Measurements from ENCODE around the gene SERTAD1. TPM values are rescaled to one million over a fixed set of nuclear protein-coding genes. Genes with fewer than 3 reads are reported as not detected.

SERTAD1 gene
- total and polyA plus RNA-seq, 7 donors = 10.5 to 88.7 (median 17.5) TPM

DNA sequence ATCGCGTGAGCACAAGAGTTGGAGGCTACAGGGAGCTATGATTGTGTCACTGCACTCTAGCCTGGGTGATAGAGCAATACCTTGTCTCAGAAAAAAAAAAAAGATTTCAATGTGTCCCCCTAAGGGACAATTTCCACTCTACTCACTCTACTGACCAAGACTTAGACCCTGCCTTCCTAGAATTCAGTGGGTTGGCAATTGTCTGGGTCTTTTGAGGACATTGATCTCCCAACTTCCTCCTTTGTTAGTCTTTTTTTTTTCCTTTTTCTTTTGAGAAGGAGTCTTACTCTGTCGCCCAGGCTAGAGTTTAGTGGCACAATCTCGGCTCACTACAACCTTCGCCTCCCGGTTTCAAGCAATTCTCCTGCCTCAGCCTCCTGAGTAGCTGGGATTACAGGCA lies 43.2 kb upstream of the SERTAD1 start:
- no peak for ATAC-seq
- no peak overlapping the region for H3K4me3 ChIP-seq
- intact Hi-C loops (cut with DNase I) = loop anchor here in 1 of 2 donors (5.0 kb wide), 1 partner anchor 128 kb away; no protein-coding TSS in a partner anchor
- TF ChIP-seq, protein P1, sequence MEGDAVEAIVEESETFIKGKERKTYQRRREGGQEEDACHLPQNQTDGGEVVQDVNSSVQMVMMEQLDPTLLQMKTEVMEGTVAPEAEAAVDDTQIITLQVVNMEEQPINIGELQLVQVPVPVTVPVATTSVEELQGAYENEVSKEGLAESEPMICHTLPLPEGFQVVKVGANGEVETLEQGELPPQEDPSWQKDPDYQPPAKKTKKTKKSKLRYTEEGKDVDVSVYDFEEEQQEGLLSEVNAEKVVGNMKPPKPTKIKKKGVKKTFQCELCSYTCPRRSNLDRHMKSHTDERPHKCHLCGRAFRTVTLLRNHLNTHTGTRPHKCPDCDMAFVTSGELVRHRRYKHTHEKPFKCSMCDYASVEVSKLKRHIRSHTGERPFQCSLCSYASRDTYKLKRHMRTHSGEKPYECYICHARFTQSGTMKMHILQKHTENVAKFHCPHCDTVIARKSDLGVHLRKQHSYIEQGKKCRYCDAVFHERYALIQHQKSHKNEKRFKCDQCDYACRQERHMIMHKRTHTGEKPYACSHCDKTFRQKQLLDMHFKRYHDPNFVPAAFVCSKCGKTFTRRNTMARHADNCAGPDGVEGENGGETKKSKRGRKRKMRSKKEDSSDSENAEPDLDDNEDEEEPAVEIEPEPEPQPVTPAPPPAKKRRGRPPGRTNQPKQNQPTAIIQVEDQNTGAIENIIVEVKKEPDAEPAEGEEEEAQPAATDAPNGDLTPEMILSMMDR (IDR thresholded peaks at IDR 0.05) = no peak
- WGBS, 3 donors = 91 to 93% (median 93%) methylated on average over 6 of the region's 6 CpGs
- H3K9me3 ChIP-seq = no peaks in the 10 kb centered on the region
- H3K36me3 ChIP-seq (ENCODE audit: insufficient read depth in 1 of 2, low read depth in 1 of 2) = no peaks in the 10 kb centered on the region
- H3K27me3 ChIP-seq (ENCODE audit: insufficient read depth in 3 of 3, low read length in 2 of 3) = no peaks in the 10 kb centered on the region
- no peak for DNase-seq
- H3K4me1 ChIP-seq = peaks cover 6% of the 10 kb centered on the region
- no peak overlapping the region for H3K27ac ChIP-seq

DNA sequence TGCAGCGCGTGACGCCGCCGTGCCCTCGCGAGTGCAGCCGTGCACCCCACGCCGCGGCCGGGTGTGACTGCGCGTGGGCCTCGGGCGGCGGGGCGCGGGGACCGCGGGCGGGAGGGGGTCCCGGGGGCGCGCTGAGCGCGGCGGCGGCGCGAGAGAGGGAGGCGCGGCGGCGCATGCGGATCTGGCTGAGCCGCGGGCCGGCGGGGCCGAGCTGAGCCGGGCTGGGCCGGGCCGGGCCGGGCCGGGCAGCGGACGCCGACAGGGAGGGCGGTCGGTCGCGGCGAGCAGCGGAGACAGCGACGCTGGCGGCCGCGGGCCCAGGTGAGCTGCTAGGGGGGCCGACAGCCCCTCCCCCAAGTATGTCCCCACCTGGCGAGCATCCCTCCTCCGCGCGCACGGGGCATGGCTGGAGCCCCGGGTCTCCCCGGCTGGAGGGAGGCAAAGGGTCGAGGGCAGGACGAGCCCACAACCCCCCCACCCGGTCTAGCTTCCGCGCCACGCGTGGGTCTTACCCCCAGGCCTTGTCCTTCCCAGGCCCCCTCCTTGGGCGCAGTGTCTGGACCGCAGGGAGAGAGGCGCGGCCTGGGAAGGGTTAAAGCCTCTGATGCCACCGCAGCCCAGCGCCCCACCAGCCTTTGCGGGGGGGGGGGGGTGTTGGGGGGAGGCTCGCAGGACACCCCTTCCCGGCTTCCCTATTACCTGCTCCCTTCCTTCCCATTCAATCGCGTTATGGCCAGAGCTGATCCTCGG lies 41.4 kb upstream of the SERTAD1 start, which contains the start of gene SPTBN4:
Gene SPTBN4, plus strand, starts transcription at position 17 of the 750 bp plus-strand sequence. CDS start 5,621 bp downstream, outside the sequence.
- no peaks in the 10 kb centered on the region for H3K9me3 ChIP-seq
- H3K36me3 ChIP-seq (ENCODE audit: insufficient read depth in 1 of 2, low read depth in 1 of 2) = no peaks in the 10 kb centered on the region
- H3K27me3 ChIP-seq (ENCODE audit: insufficient read depth in 3 of 3, low read length in 2 of 3) = no peaks in the 10 kb centered on the region
- peak in 1 of 2 donors; percentile 62 for DNase-seq
- 5 to 18% (median 18%) methylated on average over 14 to 87 of the region's 87 CpGs for WGBS, 3 donors
- peak within 1 kb of the TSS; percentile 94 for H3K27ac ChIP-seq
- no peak for ATAC-seq
- peak within 1 kb of the TSS; percentile 85 for H3K4me3 ChIP-seq
- intact Hi-C loops (cut with DNase I) = loop anchor here in 1 of 2 donors (5.0 kb wide), 1 partner anchor 130 kb away; no protein-coding TSS in a partner anchor
- peaks cover 12% of the 10 kb centered on the region for H3K4me1 ChIP-seq
- TF ChIP-seq, protein P1 (IDR thresholded peaks at IDR 0.05) = no peak

- 7 to 12% (median 8%) methylated on average over 41 to 48 of the region's 48 CpGs for WGBS, 3 donors
- ATAC-seq = peak; percentile 2 to 56 (median 46)
- intact Hi-C loops (cut with DNase I) = loop anchor here in 1 of 2 donors (5.0 kb wide), 1 partner anchor 131 kb away; no protein-coding TSS in a partner anchor
- TF ChIP-seq, protein P1 (IDR thresholded peaks at IDR 0.05) = no peak
- no peaks in the 10 kb centered on the region for H3K9me3 ChIP-seq
- peaks cover 12% of the 10 kb centered on the region for H3K4me1 ChIP-seq
- no peaks in the 10 kb centered on the region for H3K36me3 ChIP-seq (ENCODE audit: insufficient read depth in 1 of 2, low read depth in 1 of 2)
- peak overlapping the region; percentile 85 for H3K4me3 ChIP-seq
- peak overlapping the region; percentile 94 for H3K27ac ChIP-seq
- no peaks in the 10 kb centered on the region for H3K27me3 ChIP-seq (ENCODE audit: insufficient read depth in 3 of 3, low read length in 2 of 3)
- peak; percentile 53 to 72 for DNase-seq
Measured at GRCh38 chr19:40466219-40466984, 40.6 kb upstream of the SERTAD1 start.

DNA sequence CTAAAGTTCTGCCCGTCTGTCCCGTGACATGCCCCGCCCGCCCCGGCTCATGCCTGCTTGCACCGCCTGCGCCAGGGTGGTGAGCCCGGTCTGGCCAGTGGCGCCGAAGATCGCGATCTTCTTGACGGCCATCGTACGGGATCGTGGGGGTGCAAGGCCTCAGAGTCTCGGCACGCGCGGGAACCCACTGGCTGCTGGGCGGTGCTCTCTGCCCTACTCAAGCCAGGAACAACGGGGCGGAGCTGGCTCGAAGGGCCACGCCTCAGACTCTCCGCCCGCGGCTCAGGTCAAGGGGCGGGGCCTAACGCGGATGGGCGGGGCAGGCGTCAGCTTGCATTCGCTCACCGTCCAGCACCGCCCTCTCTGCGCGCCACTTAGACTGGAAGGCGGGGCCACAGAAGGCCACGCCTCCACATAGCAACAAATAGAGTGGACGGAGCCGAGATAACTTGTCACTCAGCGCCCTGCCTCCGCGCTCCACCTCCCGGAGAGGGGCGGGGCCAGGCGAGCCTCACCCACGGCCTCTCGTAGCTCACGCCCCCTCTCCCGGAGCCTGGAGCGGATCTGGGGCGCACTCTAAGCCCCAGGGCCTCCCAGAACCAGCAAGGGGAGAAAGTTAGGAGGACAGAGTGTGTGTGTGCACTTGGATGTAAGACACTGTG lies 39.9 kb upstream of the SERTAD1 start, which contains the start of gene BLVRB:
Gene BLVRB, minus strand, starts transcription at position 189 of the 662 bp plus-strand sequence. Its CDS starts 57 bp downstream, at position 132.
- Histone ChIP-seq H3K4me1 (peaks cover 12% of the 10 kb centered on the region), H3K27ac (peak within 1 kb of the TSS; percentile 94), H3K4me3 (peak within 1 kb of the TSS; percentile 85), H3K36me3 (ENCODE audit: insufficient read depth in 1 of 2, low read depth in 1 of 2) (no peaks in the 10 kb centered on the region), H3K9me3 (no peaks in the 10 kb centered on the region), H3K27me3 (ENCODE audit: insufficient read depth in 3 of 3, low read length in 2 of 3) (no peaks in the 10 kb centered on the region)
- TF ChIP-seq, protein P1 (IDR thresholded peaks at IDR 0.05) = no peak
- peak; percentile 100 for DNase-seq
- intact Hi-C loops (cut with DNase I) = loop anchor here in 1 of 2 donors (2.0 to 5.0 kb wide), 2 partner anchors 45 to 132 kb away; no protein-coding TSS in a partner anchor
- WGBS, 3 donors = 0% methylated on average over 49 to 54 of the region's 54 CpGs
- peak; percentile 90 to 94 (median 92) for ATAC-seq
